Retina (tissue), 1 donor: ENCODE data around the gene FANK1.
A peak's percentile ranks its signal among the peaks of the same experiment; 100 is the strongest.

Source experiments
- DNase-seq: peaks from one replicate; pipeline ENCODE4 v3.0.0-alpha.2; 2016

FANK1 gene

GRCh38 chr10:125992254-125992653 is 95.9 kb downstream of the FANK1 start:
- DNase-seq = no peak

DNA sequence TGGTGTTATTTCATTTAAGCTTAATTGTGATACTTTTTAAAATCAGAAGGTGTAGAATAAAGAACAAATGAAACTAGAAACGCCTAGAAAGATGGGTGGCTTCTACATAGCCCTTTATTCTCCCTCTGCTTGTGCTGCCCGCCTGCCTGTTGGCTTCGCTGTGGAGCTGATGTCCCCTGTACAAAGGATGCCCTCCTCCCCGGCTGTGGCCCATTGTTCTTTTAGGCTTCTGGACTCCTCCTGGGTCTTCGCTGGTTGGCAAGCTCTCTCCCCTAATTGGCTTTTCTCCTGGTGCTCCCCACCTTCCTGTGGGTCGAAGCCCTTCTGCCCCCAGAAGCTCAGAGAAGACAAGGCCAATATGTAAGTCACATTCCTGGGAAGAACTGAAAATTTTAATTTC is 98.2 kb downstream of the FANK1 start:
- no peak for DNase-seq

DNA sequence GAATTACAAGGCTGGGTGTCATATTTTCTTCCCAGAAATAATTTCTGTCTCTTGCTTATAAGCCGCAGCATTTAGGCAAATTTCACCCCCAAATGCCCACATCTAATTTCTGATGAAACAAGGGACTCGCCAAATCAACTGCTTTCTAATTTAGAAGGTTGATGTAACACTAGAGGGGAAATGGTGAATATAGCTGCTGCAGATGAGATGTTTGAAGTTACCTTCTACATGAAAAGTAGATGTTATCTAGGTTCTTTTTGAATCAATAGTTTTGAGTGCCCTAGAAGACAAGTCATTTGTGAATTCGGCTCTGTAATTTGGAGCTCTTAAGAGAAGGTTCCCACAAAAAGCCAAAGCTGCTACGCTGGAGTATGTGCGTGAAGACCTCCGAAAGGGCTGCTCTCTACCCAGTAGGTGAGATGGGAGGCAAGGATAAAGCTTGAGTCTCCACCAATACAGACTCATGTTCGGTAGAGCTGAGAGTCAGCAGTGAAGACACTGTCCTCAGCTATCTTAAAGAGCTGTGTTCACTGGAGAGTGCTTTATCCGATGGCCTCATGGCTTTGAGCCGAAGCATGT is 99.5 kb downstream of the FANK1 start:
- DNase-seq = no peak

- DNase-seq = no peak
Measured at GRCh38 chr10:125997586-125997985, 101.2 kb downstream of the FANK1 start.

GRCh38 chr10:125999694-126000093 is 103.3 kb downstream of the FANK1 start:
- no peak for DNase-seq

- DNase-seq = no peak
Measured at GRCh38 chr10:126001576-126001975, 105.2 kb downstream of the FANK1 start.

DNA sequence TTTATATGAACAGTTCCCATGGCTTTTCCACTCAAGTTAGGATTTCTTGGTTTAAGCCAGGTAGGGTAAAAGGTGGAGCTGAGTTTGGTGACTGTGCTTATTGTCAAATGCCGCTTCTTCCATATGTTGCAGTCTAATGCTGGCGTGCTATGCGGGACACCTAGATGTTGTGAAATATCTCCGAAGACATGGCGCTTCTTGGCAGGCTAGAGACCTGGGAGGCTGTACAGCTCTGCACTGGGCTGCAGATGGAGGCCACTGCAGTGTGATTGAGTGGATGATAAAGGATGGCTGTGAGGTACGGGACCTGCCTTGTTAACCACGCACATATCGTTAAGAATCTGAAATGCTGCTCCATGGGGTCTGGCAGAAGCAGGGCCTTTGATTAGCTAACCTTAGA is 108.4 kb downstream of the FANK1 start:
- no peak for DNase-seq

DNA sequence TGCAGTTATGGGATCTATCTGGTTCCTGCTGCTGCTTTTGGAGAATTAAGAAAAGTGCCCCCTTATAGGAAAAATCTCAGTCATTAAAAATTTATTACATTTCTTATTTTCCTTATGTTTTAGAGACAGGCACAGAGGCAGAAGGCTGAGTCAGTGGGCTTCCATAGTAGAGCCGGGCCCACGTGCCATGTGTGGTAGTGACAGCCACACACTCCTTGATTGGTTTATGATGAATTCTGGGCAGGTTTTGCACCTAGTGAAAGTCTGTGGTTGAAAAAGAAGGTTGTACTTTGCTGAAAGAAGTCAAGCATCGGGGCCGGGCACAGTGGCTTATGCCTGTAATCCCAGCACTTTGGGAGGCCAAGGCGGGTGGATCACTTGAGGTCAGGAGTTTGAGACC is 109.9 kb downstream of the FANK1 start:
- no peak for DNase-seq

DNA sequence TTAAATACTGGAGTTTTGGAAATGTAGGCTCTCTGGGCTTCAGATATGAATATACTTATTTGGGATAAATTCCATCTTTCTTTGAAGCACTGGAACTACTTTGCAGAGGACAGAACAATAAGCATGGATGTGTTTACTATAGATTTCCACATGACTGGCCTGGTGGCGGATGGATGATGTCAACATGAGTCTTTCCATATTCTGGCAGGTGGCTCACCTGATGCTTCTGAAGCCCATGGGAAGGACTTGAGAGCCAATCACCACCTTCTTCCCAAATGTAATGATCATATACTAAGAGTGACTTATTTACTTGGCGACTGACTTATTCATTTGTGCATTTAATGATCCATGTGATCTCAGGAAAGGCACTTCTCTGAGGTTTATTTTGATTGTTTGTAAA is 110.5 kb downstream of the FANK1 start:
- DNase-seq = no peak

- no peak for DNase-seq
Measured at GRCh38 chr10:126009650-126010049, 113.3 kb downstream of the FANK1 start.

GRCh38 chr10:126011995-126012394 is 115.6 kb downstream of the FANK1 start:
- DNase-seq = no peak

- DNase-seq = no peak
Measured at GRCh38 chr10:126012485-126012884, 116.1 kb downstream of the FANK1 start.

DNA sequence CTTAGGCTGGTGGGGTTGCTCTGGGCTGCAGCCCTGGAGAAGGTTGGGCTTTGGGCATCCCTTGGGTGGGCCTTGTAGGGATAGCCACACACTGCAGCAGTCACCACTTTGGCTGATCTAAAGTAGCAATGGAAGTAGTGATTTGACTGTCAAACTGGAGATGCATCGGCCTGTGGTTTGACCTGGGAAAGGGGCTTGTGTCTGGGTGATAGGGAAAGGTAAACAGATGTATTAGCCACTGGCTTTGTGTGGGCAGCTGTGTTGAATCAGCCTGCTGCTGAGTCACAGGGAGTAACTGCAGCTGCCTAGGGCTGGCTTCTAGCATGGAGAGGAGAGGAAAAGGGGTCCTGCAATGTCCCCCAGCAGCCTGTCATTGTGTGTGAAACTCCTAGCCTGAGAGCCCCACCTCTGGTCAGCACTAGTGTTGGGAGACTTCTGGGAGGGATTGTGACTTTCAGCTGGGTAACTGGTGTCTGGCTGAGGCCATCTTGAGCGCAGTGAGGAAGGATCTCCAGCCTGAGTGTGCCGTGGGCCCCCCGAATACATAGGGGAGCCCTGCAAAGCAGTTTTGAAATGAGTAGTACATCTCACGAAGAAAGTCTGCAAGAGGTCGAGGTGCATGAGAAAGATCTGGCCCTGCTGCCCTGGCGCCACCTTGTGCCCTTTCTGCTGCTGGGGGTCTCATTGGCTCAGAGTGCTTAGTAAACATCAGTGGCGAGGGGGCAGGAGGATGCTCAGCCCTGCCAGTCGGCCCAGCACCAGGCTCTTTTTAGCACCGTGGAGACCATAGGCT is 117.3 kb downstream of the FANK1 start:
- no peak for DNase-seq

DNA sequence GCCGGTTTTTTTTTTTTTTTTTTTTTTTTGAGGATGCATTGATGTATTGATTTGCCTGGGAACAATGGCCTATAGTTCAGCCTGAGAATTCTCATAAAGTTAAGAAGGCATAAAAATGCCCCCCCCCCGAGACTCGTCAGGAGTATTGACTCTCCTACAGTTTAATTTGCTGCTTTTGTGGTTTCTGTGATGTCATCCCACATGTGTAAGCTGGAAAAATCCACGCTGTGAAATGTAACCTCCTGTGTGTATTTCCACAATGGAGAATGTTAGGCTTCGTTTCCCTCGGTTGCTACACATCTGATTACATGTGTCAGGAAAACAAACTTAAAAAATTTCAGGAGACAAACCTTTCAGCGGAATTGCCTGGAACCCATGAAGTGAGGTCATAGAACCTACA is 117.9 kb downstream of the FANK1 start:
- peak; percentile 30 for DNase-seq

DNA sequence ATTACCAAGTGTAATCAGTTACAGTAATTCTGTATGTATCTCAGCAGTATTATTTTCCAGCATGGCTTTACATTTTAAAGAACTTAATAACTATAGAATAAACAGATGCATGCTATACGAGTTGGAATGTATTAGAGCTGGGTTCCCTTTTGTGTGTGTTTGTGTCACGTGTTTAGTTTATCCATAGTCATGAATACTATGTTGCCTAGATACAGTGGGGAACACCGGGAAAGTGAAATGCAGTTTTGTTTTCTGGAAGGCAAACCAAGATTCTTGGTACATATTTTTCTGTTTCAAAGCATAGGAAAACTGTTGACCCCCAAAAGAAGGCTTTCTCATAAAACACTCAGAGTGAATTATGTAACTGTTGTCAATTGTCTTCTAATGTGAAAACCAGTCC is 119.0 kb downstream of the FANK1 start:
- no peak for DNase-seq

DNA sequence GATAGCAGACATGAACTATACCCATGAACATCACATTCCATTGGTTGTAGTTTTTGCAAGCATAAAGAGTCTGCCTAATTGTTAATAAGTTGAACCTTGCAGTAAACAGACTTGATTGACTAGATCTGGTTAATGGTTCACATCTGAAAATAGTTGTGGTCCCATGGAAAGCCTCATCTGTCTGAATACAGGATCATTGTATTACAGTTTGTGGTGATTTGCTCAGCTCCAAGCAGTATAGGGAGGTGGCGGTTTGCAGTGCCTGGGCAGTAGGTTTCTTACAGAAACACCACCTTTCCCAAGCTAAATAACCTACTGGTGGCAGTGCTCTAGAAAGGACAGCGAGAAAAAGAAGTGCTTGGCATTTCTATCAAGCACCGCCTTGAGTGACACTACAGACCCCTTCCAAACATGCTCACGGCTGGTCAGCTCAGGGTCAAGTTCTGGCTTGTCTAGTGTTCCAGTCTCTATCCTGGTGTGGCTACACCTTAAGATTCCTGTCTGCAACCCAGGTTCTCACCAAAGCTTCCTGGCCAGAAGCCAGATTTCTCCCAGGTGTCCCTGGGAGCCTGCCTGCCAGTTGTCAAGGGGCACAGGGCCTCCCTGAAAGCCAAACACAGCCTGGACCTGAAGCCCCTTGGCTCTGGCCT is 119.9 kb downstream of the FANK1 start:
- no peak for DNase-seq

DNA sequence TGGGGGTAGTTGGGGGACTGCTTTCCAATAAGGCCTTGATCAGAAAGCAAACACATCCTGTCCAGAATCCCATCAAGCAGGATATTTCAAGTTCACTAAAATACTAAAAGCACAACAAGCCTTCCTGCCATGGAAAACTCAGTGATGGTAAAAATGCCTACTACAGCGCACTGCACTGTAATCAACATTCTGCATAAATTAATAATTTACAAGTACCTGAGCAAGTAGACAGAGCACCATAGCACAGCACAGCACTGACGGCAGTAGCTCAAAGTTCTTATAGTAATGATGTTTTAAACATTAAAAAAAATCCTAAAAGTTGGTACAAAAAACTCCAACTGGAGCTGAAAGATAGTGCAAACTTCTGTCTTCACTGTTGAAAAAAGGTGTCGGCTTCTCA is 120.5 kb downstream of the FANK1 start:
- no peak for DNase-seq

DNA sequence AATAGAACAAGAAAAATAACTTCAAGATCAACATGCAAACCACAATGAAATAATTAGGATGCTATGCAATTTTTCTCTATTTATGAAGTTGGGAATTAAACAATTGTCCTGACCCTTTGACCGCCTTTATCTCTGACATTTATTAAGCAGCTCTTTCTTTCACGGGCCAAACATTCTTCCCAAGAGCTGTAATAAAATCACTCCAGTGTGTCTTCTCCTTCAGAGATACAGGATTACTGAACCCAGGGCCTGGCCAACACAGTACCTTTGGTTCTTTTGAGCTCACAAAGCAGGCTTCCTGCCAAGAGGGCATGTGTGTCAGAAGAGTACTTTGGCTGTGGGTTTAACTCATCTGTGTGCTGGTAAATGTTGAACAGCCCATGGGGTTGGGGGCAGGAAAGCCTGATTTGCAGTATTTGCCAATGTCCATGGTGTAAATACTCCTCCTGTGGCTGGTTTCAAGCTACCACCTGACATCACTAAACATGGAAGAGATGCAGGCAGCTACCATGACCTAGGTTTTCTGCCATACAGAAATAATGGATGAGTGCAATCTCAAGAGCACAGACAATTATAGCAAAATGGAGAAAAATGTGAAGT is 121.7 kb downstream of the FANK1 start:
- DNase-seq = no peak

DNA sequence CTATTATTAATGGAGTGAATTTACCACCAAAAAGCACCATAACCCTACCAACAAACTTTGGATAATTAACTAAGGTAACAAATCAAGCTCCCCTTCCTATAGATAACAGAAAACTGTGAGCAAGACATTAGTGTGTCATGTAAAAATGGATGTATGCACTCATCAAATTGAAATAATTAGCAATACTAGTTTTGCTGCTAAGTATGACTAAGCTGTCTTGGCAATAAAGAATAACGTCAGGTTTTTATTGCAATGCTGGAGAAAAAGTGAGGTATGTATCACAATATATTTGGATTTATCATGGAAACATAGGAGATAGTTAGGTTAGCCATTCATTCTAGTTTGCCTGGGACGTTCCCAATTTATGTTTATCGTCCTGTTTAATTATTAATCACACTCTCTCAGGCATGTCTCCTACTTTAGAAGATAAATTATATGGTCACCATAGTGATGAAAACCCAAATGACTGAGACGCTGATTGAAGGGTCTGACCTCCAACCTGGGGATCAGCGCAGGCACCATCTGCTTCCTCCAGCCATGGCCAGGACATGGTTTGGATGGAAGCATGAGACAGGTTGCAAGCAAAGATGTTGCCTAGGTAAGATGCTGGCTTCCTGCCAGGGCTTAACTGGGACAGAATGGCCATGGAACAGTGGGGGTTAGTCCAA is 125.6 kb downstream of the FANK1 start:
- no peak for DNase-seq

- no peak for DNase-seq
Measured at GRCh38 chr10:126022841-126023240, 126.5 kb downstream of the FANK1 start.

- no peak for DNase-seq
Measured at GRCh38 chr10:126027692-126028091, 131.3 kb downstream of the FANK1 start.

GRCh38 chr10:126029999-126030398 is 133.6 kb downstream of the FANK1 start:
- DNase-seq = no peak

GRCh38 chr10:126034586-126034985 is 138.2 kb downstream of the FANK1 start:
- DNase-seq = no peak
